CD4-positive, alpha-beta T cell (primary cell): ENCODE measurements around the gene DIPK1A. TPM values are rescaled to one million over a fixed set of nuclear protein-coding genes. Genes with fewer than 3 reads are reported as not detected.
A peak's percentile ranks its signal among the peaks of the same experiment; 100 is the strongest.

Source experiments
- ATAC-seq: fragments of 200-7000 bp; cut with Tn5 transposase; one replicate; pipeline ENCODE4 v1.10.0; 2022; ENCODE audit warnings: mild to moderate bottlenecking; ENCODE audit not compliant: poor library complexity
- CTCF ChIA-PET: fragments of 350-600 bp; sonication (Branson Sonifier 250); formaldehyde crosslinking; loops from one replicate; lab custom pipeline; 2021; ENCODE audit warnings: antibody characterized with exemption, inconsistent platforms; lab: Charles Lee
- POLR2A ChIA-PET: fragments of 350-600 bp; sonication (Branson Sonifier 250); formaldehyde crosslinking; loops from one replicate; lab custom pipeline; 2021; ENCODE audit warnings: antibody characterized with exemption, inconsistent platforms; lab: Charles Lee
- DNase-seq, 14 experiments: peaks; one replicate each; pipeline ENCODE4 v3.0.0-alpha.2; 2013 to 2020; ENCODE audit warnings: mixed read lengths in 2 of 14
- H3K27ac ChIP-seq, 2 donors: one replicate each; pipeline versions ENCODE4 v1.5.1 to v1.7.0; 2013; ENCODE audit warnings: low read length in 2 of 2, low read depth in 1 of 2, mild to moderate bottlenecking in 1 of 2
- H3K27me3 ChIP-seq, 2 experiments: 1 replicate in 1 of 2; 2 replicates in 1 of 2; pipeline versions ENCODE4 v1.6.1 to v1.7.0; 2013; ENCODE audit warnings: low read length in 2 of 2, control low read depth in 1 of 2, mild to moderate bottlenecking in 1 of 2, moderate library complexity in 1 of 2; ENCODE audit not compliant: insufficient read depth in 2 of 2, control insufficient read depth in 1 of 2
- H3K36me3 ChIP-seq: one replicate; pipeline ENCODE4 v1.6.1; 2013; ENCODE audit warnings: low read length, control low read depth; ENCODE audit not compliant: insufficient read depth
- H3K4me1 ChIP-seq: one replicate; pipeline ENCODE4 v1.6.1; 2013; ENCODE audit warnings: low read length, control low read depth; ENCODE audit not compliant: insufficient read depth
- H3K4me3 ChIP-seq: one replicate; pipeline ENCODE4 v1.5.1; 2013; ENCODE audit warnings: mild to moderate bottlenecking, low read length, moderate library complexity
- H3K9me3 ChIP-seq, 2 experiments: 1 replicate in 1 of 2; 2 replicates in 1 of 2; pipeline versions ENCODE4 v1.6.1 to v1.7.0; 2013; ENCODE audit warnings: low read length in 2 of 2, mild to moderate bottlenecking in 2 of 2, control low read depth in 1 of 2, moderate library complexity in 1 of 2; ENCODE audit not compliant: control insufficient read depth in 1 of 2, insufficient read depth in 1 of 2
- H3K27ac Mint-ChIP-seq: one replicate; pipeline ENCODE4 v1.8.0; 2020; ENCODE audit warnings: mixed read lengths
- H3K27me3 Mint-ChIP-seq: one replicate; pipeline ENCODE4 v1.8.0; 2021; ENCODE audit warnings: mixed read lengths
- H3K36me3 Mint-ChIP-seq: one replicate; pipeline ENCODE4 v1.8.0; 2021; ENCODE audit warnings: low read depth, mixed read lengths
- H3K4me1 Mint-ChIP-seq: one replicate; pipeline ENCODE4 v1.8.0; 2021; ENCODE audit warnings: low read depth, mixed read lengths
- H3K4me3 Mint-ChIP-seq: one replicate; pipeline ENCODE4 v1.8.0; 2020; ENCODE audit warnings: mild to moderate bottlenecking, mixed read lengths
- H3K9me3 Mint-ChIP-seq: one replicate; pipeline ENCODE4 v1.8.0; 2020; ENCODE audit warnings: mixed read lengths
- CTCF ChIP-seq: fragments of 200-600 bp; IDR thresholded peaks from one replicate; pipeline ENCODE4 v1.8.0; 2022; ENCODE audit warnings: antibody characterized with exemption, mild to moderate bottlenecking
- intact Hi-C, 2 experiments: fragments of 100-400 bp; cut with DNase I in 1 of 2; cut with micrococcal nuclease in 1 of 2; formaldehyde crosslinking; loops; one replicate each; pipeline versions ENCODE4 v1.15.1 to v1.9.0; 2023 to 2025; cut with DNase I, micrococcal nuclease
- total RNA-seq, 174 experiments: library from RNA in 2 of 174; stranded (reverse) in 2 of 174; gene quantifications; one replicate each; pipeline ENCODE4 v1.2.3 and lab custom pipeline; 2021 to 2026

The DIPK1A gene
- total RNA-seq, 2 experiments from 2014 or later: 7.0 to 7.3 TPM

GRCh38 chr1:92998821-92999220, 37.6 kb upstream of the DIPK1A start:
- Histone ChIP-seq H3K27ac (no peak overlapping the region), H3K36me3 (no peaks in the 10 kb centered on the region), H3K9me3 (no peaks in the 10 kb centered on the region), H3K4me3 (no peak overlapping the region), H3K27me3 (peaks cover 0 to 4% of the 10 kb centered on the region in 2 experiments), H3K4me1 (peaks cover 3% of the 10 kb centered on the region)
- Mint-ChIP-seq H3K9me3 (no peaks in the 10 kb centered on the region), H3K36me3 (no peaks in the 10 kb centered on the region), H3K4me3 (no peak overlapping the region), H3K27me3 (no peaks in the 10 kb centered on the region), H3K27ac (no peak overlapping the region), H3K4me1 (peaks cover 5% of the 10 kb centered on the region)
- ChIA-PET CTCF (interaction anchor here (1.5 kb wide), 1 partner anchor 167 kb away, joined by 3 read pairs; the partner anchor contains the start of gene RPL5), POLR2A (interaction anchor here (1.1 kb wide), 1 partner anchor 36 kb away, joined by 3 read pairs; no protein-coding TSS in a partner anchor)
- DNase-seq (no peak), ATAC-seq (no peak)
- intact Hi-C loops: loop anchor here in 1 of 2 experiments (10.0 kb wide), 1 partner anchor 704 kb away; the partner anchor contains the start of genes GLMN and RPAP2
- no peak for TF ChIP-seq CTCF

- ChIA-PET CTCF (interaction anchor here (2.6 to 3.8 kb wide), 2 partner anchors 35 to 137 kb away, joined by 47 to 105 read pairs; partner anchors contain the start of gene DIPK1A), POLR2A (interaction anchor here (3.8 kb wide), 1 partner anchor 35 kb away, joined by 97 read pairs; the partner anchor contains the start of gene DIPK1A)
- H3K36me3 Mint-ChIP-seq: no peaks in the 10 kb centered on the region
- DNase-seq (no peak), ATAC-seq (no peak)
- no peaks in the 10 kb centered on the region for H3K36me3 ChIP-seq
- no peak overlapping the region for H3K4me3 Mint-ChIP-seq
- H3K27ac Mint-ChIP-seq: no peak overlapping the region
- H3K27me3 Mint-ChIP-seq: no peaks in the 10 kb centered on the region
- H3K4me1 ChIP-seq: peaks cover 32% of the 10 kb centered on the region
- H3K4me1 Mint-ChIP-seq: peaks cover 32% of the 10 kb centered on the region
- no peaks in the 10 kb centered on the region for H3K9me3 ChIP-seq
- intact Hi-C loops: loop anchor here (1.0 to 10.0 kb wide), 4 partner anchors 15 to 701 kb away; partner anchors contain the start of genes DIPK1A (in 1 of the 2), GLMN (in 1 of the 2) and RPAP2 (in 1 of the 2)
- no peaks in the 10 kb centered on the region for H3K9me3 Mint-ChIP-seq
- no peak overlapping the region for H3K4me3 ChIP-seq
- H3K27ac ChIP-seq: no peak overlapping the region
- no peaks in the 10 kb centered on the region for H3K27me3 ChIP-seq
- TF ChIP-seq CTCF: no peak
Measured at GRCh38 chr1:92995441-92996430, 34.5 kb upstream of the DIPK1A start.

GRCh38 chr1:92994105-92994712, 32.9 kb upstream of the DIPK1A start:
- peak; percentile 92 for ATAC-seq
- peak; percentile 91 for TF ChIP-seq CTCF
- Mint-ChIP-seq H3K36me3 (no peaks in the 10 kb centered on the region), H3K27me3 (no peaks in the 10 kb centered on the region), H3K9me3 (no peaks in the 10 kb centered on the region), H3K4me3 (peak overlapping the region; percentile 56), H3K4me1 (peaks cover 48% of the 10 kb centered on the region), H3K27ac (peak overlapping the region; percentile 73)
- H3K36me3 ChIP-seq: no peaks in the 10 kb centered on the region
- no peaks in the 10 kb centered on the region for H3K9me3 ChIP-seq
- H3K27me3 ChIP-seq: no peaks in the 10 kb centered on the region
- intact Hi-C loops: loop anchor here (1.0 to 10.0 kb wide), 7 partner anchors 13 to 699 kb away; partner anchors contain the start of genes DIPK1A (in 1 of the 2), GLMN (in 1 of the 2) and RPAP2 (in 1 of the 2)
- H3K4me1 ChIP-seq: peaks cover 47% of the 10 kb centered on the region
- DNase-seq: peak; percentile 20 to 91 (median 68)
- H3K4me3 ChIP-seq: no peak overlapping the region
- ChIA-PET CTCF (interaction anchor here (0.6 to 3.8 kb wide), 26 partner anchors 11 to 143 kb away, joined by 3 to 105 read pairs (median 5); partner anchors contain the start of gene DIPK1A), POLR2A (interaction anchor here (0.6 to 3.8 kb wide), 13 partner anchors 13 to 162 kb away, joined by 4 to 97 read pairs (median 6); partner anchors contain the start of genes DIPK1A, MTF2 and RPL5)
- H3K27ac ChIP-seq: no peak overlapping the region
